HEK293 (cell line): ENCODE measurements around the gene GNB1.
"Not testable (repeated sequence)": the region's sequence is repeated elsewhere in the genome, so short reads cannot be mapped to it uniquely, and the experiment has no call there.

Source experiments
- CTCF ChIA-PET: fragments of 350-600 bp; formaldehyde crosslinking; extraction: SDS; loops from one replicate; lab custom pipeline; 2021; ENCODE audit warnings: antibody characterized with exemption; lab: Yijun Ruan, JAX
- POLR2A ChIA-PET: fragments of 300-600 bp; formaldehyde crosslinking; extraction: SDS; loops from one replicate; lab custom pipeline; 2020; ENCODE audit warnings: antibody characterized with exemption, inconsistent platforms; lab: Yijun Ruan, JAX
- H3K27ac ChIP-seq: fragments of 200-500 bp; sonication (Bioruptor generic); 2 replicates; pipeline ENCODE4 v1.5.1; 2014; ENCODE audit warnings: low read depth, low read length, control low read depth, inconsistent platforms; ENCODE audit errors: extremely low read depth
- H3K36me3 ChIP-seq, 2 experiments: fragments of 200-500 bp in 1 of 2; sonication (Bioruptor generic) in 1 of 2; 1 replicate in 1 of 2; 2 replicates in 1 of 2; pipeline ENCODE4 v1.5.1; 2014 to 2017; ENCODE audit warnings: inconsistent platforms in 2 of 2, low read length in 2 of 2; ENCODE audit not compliant: control insufficient read depth in 2 of 2, insufficient read depth in 1 of 2
- H3K4me1 ChIP-seq: fragments of 200-500 bp; sonication (Bioruptor generic); 2 replicates; pipeline ENCODE4 v1.5.1; 2014; ENCODE audit warnings: mild to moderate bottlenecking, low read length, inconsistent platforms; ENCODE audit not compliant: control insufficient read depth, insufficient read depth
- H3K4me3 ChIP-seq: 2 replicates; pipeline ENCODE4 v1.5.1; 2011; ENCODE audit warnings: low read depth, mild to moderate bottlenecking, control low read depth, low read length, moderate library complexity
- H3K9me3 ChIP-seq: fragments of 200-500 bp; sonication (Bioruptor generic); 2 replicates; pipeline ENCODE4 v1.5.1; 2014; ENCODE audit warnings: low read depth, low read length, inconsistent platforms; ENCODE audit not compliant: control insufficient read depth, insufficient read depth
- EGR2 ChIP-seq: fragments of 450-650 bp; formaldehyde crosslinking; IDR thresholded peaks from 2 replicates; pipeline ENCODE4 v1.5.1; 2016; ENCODE audit warnings: low read depth, missing biosample characterization, missing genetic modification characterization
- ELK4 ChIP-seq: IDR thresholded peaks from 2 replicates; pipeline ENCODE4 v1.6.1; 2011; ENCODE audit warnings: mild to moderate bottlenecking, low read depth, low read length, borderline replicate concordance
- HOXC10 ChIP-seq: sonication (generic); formaldehyde crosslinking; IDR thresholded peaks from 2 replicates; pipeline ENCODE4 v1.8.1; 2023; ENCODE audit warnings: mild to moderate bottlenecking, missing genetic modification reagents
- KLF8 ChIP-seq: fragments of 450-650 bp; formaldehyde crosslinking; IDR thresholded peaks from 2 replicates; pipeline ENCODE4 v1.5.1; 2016; ENCODE audit warnings: missing biosample characterization, missing genetic modification characterization
- MYNN ChIP-seq: fragments of 450-650 bp; formaldehyde crosslinking; IDR thresholded peaks from 2 replicates; pipeline ENCODE4 v1.5.1; 2016; ENCODE audit warnings: missing biosample characterization, missing genetic modification characterization, borderline replicate concordance
- SCRT1 ChIP-seq: fragments of 450-650 bp; formaldehyde crosslinking; IDR thresholded peaks from 2 replicates; pipeline ENCODE4 v1.5.1; 2016; ENCODE audit warnings: missing biosample characterization, missing genetic modification characterization, borderline replicate concordance
- SP2 ChIP-seq: fragments of 450-650 bp; formaldehyde crosslinking; IDR thresholded peaks from 2 replicates; pipeline ENCODE4 v1.5.1; 2016; ENCODE audit warnings: missing biosample characterization, missing genetic modification characterization
- YY2 ChIP-seq: fragments of 450-650 bp; formaldehyde crosslinking; IDR thresholded peaks from 2 replicates; pipeline ENCODE4 v1.5.1; 2016; ENCODE audit warnings: missing biosample characterization, missing genetic modification characterization
- ZBTB21 ChIP-seq: fragments of 450-650 bp; formaldehyde crosslinking; IDR thresholded peaks from 2 replicates; pipeline ENCODE4 v1.5.1; 2017; ENCODE audit warnings: missing biosample characterization, missing genetic modification characterization
- ZBTB26 ChIP-seq: fragments of 450-650 bp; formaldehyde crosslinking; optimal IDR thresholded peaks from 2 replicates; pipeline ENCODE3; 2016; ENCODE audit warnings: missing biosample characterization, mild to moderate bottlenecking, missing genetic modification characterization
- ZFHX2 ChIP-seq: fragments of 450-650 bp; formaldehyde crosslinking; conservative IDR thresholded peaks from 2 replicates; pipeline ENCODE4 v1.5.1; 2016; ENCODE audit warnings: missing biosample characterization, missing genetic modification characterization
- ZNF26 ChIP-seq: fragments of 450-650 bp; formaldehyde crosslinking; IDR thresholded peaks from 2 replicates; pipeline ENCODE4 v1.5.1; 2016; ENCODE audit warnings: missing biosample characterization, missing genetic modification characterization
- ZNF311 ChIP-seq: fragments of 450-650 bp; formaldehyde crosslinking; IDR thresholded peaks from 2 replicates; pipeline ENCODE4 v1.5.1; 2017; ENCODE audit warnings: missing biosample characterization, missing genetic modification characterization, borderline replicate concordance
- ZNF621 ChIP-seq: fragments of 450-650 bp; formaldehyde crosslinking; IDR thresholded peaks from 2 replicates; pipeline ENCODE4 v1.5.1; 2017; ENCODE audit warnings: missing biosample characterization, missing genetic modification characterization
- ZNF692 ChIP-seq: fragments of 450-650 bp; formaldehyde crosslinking; IDR thresholded peaks from 2 replicates; pipeline ENCODE4 v1.5.1; 2016; ENCODE audit warnings: missing biosample characterization, missing genetic modification characterization
- ZNF768 ChIP-seq: fragments of 450-650 bp; formaldehyde crosslinking; IDR thresholded peaks from 2 replicates; pipeline ENCODE4 v1.5.1; 2018; ENCODE audit warnings: missing biosample characterization, mild to moderate bottlenecking, missing genetic modification characterization

GNB1 gene

GRCh38 chr1:1937061-1937460, 46.2 kb upstream of the GNB1 start:
- POLR2A ChIA-PET: no interaction called here
- TF ChIP-seq MYNN (tag by site-specific recombination) (no peak), ZNF26 (no peak), YY2 (tag by site-specific recombination) (no peak), HOXC10 (no peak), KLF8 (tag by site-specific recombination) (no peak), ZNF692 (no peak), ELK4 (no peak), ZNF768 (no peak), SP2 (tag by site-specific recombination) (no peak), ZNF621 (tag by site-specific recombination) (no peak), ZBTB21 (tag by site-specific recombination) (no peak)
- CTCF ChIA-PET: interaction anchor here (1.3 kb wide), 1 partner anchor 7 kb away, joined by 3 read pairs; no protein-coding TSS in a partner anchor

GRCh38 chr1:1934848-1935247, 44.0 kb upstream of the GNB1 start:
- TF ChIP-seq EGR2 (tag by site-specific recombination) (peak; percentile 58; the same call in 1 of the 2 replicates), ZFHX2 (tag by site-specific recombination) (peak; percentile 63), ZBTB26 (tag by site-specific recombination) (peak; percentile 4)
- H3K27ac ChIP-seq, H3K36me3 ChIP-seq, H3K4me1 ChIP-seq, H3K9me3 ChIP-seq, POLR2A ChIA-PET, H3K4me3 ChIP-seq: not testable (repeated sequence)
- CTCF ChIA-PET: interaction anchor here (1.4 kb wide), 1 partner anchor 109 kb away, joined by 9 read pairs; no protein-coding TSS in a partner anchor

More at GRCh38 chr1:1937061-1937460, 46.2 kb upstream of the GNB1 start:
- H3K36me3 ChIP-seq: no peaks in the 10 kb centered on the region
- H3K9me3 ChIP-seq: no peaks in the 10 kb centered on the region
- no peaks in the 10 kb centered on the region for H3K4me1 ChIP-seq
- no peak overlapping the region for H3K4me3 ChIP-seq
- H3K27ac ChIP-seq: no peak overlapping the region

GRCh38 chr1:1929639-1930545, 39.0 kb upstream of the GNB1 start:
- CTCF ChIA-PET: interaction anchor here (0.6 to 2.1 kb wide), 3 partner anchors 11 to 30 kb away, joined by 3 to 11 read pairs (median 9); no protein-coding TSS in a partner anchor

More at GRCh38 chr1:1929639-1930545, 39.0 kb upstream of the GNB1 start:
- Histone ChIP-seq H3K4me1 (no peaks in the 10 kb centered on the region), H3K27ac (no peak overlapping the region), H3K4me3 (no peak overlapping the region), H3K9me3 (no peaks in the 10 kb centered on the region), H3K36me3 (no peaks in the 10 kb centered on the region)
- POLR2A ChIA-PET: no interaction called here
- TF ChIP-seq EGR2 (tag by site-specific recombination) (peak; percentile 82), ZNF311 (tag by site-specific recombination) (no peak), ZNF692 (peak; percentile 56; the same call in 1 of the 2 replicates), SCRT1 (no peak), ZFHX2 (tag by site-specific recombination) (peak; percentile 75)
